Body of pancreas (tissue), 4 donors: ENCODE measurements around the gene SMCO2. TPM values are rescaled to one million over a fixed set of nuclear protein-coding genes. Genes with fewer than 3 reads are reported as not detected.
"Not testable (repeated sequence)": the region's sequence is repeated elsewhere in the genome, so short reads cannot be mapped to it uniquely, and the experiment has no call there.

ENCODE experiments used
- ATAC-seq: fragments of 150-250 bp; one replicate; pipeline ENCODE4 v1.9.1; 2016
- DNase-seq, 4 donors: peaks; one replicate each; pipeline ENCODE4 v3.0.0-alpha.2; 2019
- H3K27ac ChIP-seq, 4 donors: fragments of 200-600 bp; sonication (generic); 1 replicate in 3 of 4; 2 replicates in 1 of 4; pipeline versions ENCODE4 v1.5.1 to v1.6.1; 2016 to 2019; ENCODE audit warnings: mild to moderate bottlenecking in 1 of 4, mixed read lengths in 1 of 4, moderate library complexity in 1 of 4
- H3K27me3 ChIP-seq, 2 donors: fragments of 200-600 bp; sonication (generic); one replicate each; pipeline ENCODE4 v1.6.0; 2016; ENCODE audit warnings: mild to moderate bottlenecking in 1 of 2
- H3K36me3 ChIP-seq, 2 donors: fragments of 200-600 bp; sonication (generic); replicated peaks in 1 of 2; 2 replicates each; pipeline ENCODE4 v1.5.1; 2016; ENCODE audit warnings: low read depth in 2 of 2; ENCODE audit not compliant: insufficient read depth in 1 of 2
- H3K4me1 ChIP-seq: fragments of 200-600 bp; sonication (generic); one replicate; pipeline ENCODE4 v1.6.0; 2016
- H3K4me3 ChIP-seq, 2 donors: fragments of 200-600 bp; sonication (generic); 1 replicate in 1 of 2; 2 replicates in 1 of 2; pipeline ENCODE4 v1.5.1; 2016 to 2019
- H3K9me3 ChIP-seq, 3 donors: fragments of 200-600 bp; sonication (generic); 1 replicate in 2 of 3; 2 replicates in 1 of 3; pipeline ENCODE4 v1.5.1; 2016
- CTCF ChIP-seq, 7 experiments: fragments of 450-650 bp in 4 of 7; fragments of 200-600 bp in 3 of 7; sonication (generic) in 3 of 7; IDR thresholded peaks; one replicate each; pipeline ENCODE4 v1.5.1; 2016 to 2019; ENCODE audit warnings: antibody characterized with exemption in 7 of 7
- POLR2A ChIP-seq, 3 donors: fragments of 450-650 bp; IDR thresholded peaks; one replicate each; pipeline ENCODE4 v1.6.1; 2016; ENCODE audit warnings: antibody characterized with exemption in 3 of 3, mild to moderate bottlenecking in 2 of 3
- WGBS, 2 donors: methylation state at CpG; one replicate each; pipeline ENCODE4 v1.1.5; 2017; 5-methylcytosine and 5-hydroxymethylcytosine counted together
- intact Hi-C: fragments of 100-400 bp; cut with DNase I; formaldehyde crosslinking; loops from one replicate; pipeline ENCODE4 v1.15.1; 2023
- total RNA-seq, 2 donors: library from RNA; depleted of rRNA; stranded (reverse); fragments of >200 nt; gene quantifications; one replicate each; pipeline ENCODE4 v1.1.0, GENCODE V29; 2016

The SMCO2 gene
- total RNA-seq, 2 donors from 2014 or later = not detected

GRCh38 chr12:27539191-27539631, 92.7 kb downstream of the SMCO2 start:
- ATAC-seq (no peak), DNase-seq (no peak)
- H3K36me3 ChIP-seq = no peaks in the 10 kb centered on the region
- peaks cover 42% of the 10 kb centered on the region for H3K4me1 ChIP-seq
- no peaks in the 10 kb centered on the region for H3K9me3 ChIP-seq
- H3K27me3 ChIP-seq = no peaks in the 10 kb centered on the region
- peak overlapping the region in 2 of 4 donors; percentile 22 to 42 for H3K27ac ChIP-seq
- TF ChIP-seq CTCF (IDR thresholded peaks at IDR 0.05) = no peak
- TF ChIP-seq POLR2A (IDR thresholded peaks at IDR 0.05) = no peak
- intact Hi-C loops = no loop called here
- H3K4me3 ChIP-seq = no peak overlapping the region
- 13 to 25% methylated on average over 4 of the region's 4 CpGs for whole genome bisulfite sequencing, 2 donors

GRCh38 chr12:27541031-27541719, 94.6 kb downstream of the SMCO2 start:
- TF ChIP-seq CTCF (IDR thresholded peaks at IDR 0.05) (no peak), POLR2A (IDR thresholded peaks at IDR 0.05) (no peak)
- no peak overlapping the region for H3K4me3 ChIP-seq
- peak in 3 of 4 donors; percentile 23 to 48 (median 25) for DNase-seq
- H3K4me1 ChIP-seq = peaks cover 54% of the 10 kb centered on the region
- no peaks in the 10 kb centered on the region for H3K9me3 ChIP-seq
- intact Hi-C loops = no loop called here
- 34 to 47% methylated on average over 8 of the region's 8 CpGs for WGBS, 2 donors
- peak; percentile 72 for ATAC-seq
- H3K27me3 ChIP-seq = no peaks in the 10 kb centered on the region
- H3K27ac ChIP-seq = peak overlapping the region in 2 of 4 donors; percentile 22 to 33
- H3K36me3 ChIP-seq = no peaks in the 10 kb centered on the region

GRCh38 chr12:27542628-27543027, 96.1 kb downstream of the SMCO2 start:
- H3K36me3 ChIP-seq = no peaks in the 10 kb centered on the region
- DNase-seq = no peak
- TF ChIP-seq POLR2A (IDR thresholded peaks at IDR 0.05) (no peak), CTCF (IDR thresholded peaks at IDR 0.05) (no peak)
- no peak for ATAC-seq
- H3K9me3 ChIP-seq = no peaks in the 10 kb centered on the region
- no peaks in the 10 kb centered on the region for H3K27me3 ChIP-seq
- H3K4me1 ChIP-seq = peaks cover 61% of the 10 kb centered on the region
- H3K27ac ChIP-seq = no peak overlapping the region
- no peak overlapping the region for H3K4me3 ChIP-seq
- intact Hi-C loops = no loop called here
- WGBS, 2 donors = 70 to 73% methylated on average over 5 of the region's 5 CpGs

- H3K27me3 ChIP-seq, intact Hi-C loops, H3K9me3 ChIP-seq, DNase-seq, H3K27ac ChIP-seq, H3K4me3 ChIP-seq, ATAC-seq, H3K36me3 ChIP-seq: not testable (repeated sequence)
- peaks cover 67% of the 10 kb centered on the region for H3K4me1 ChIP-seq
- 94 to 100% methylated on average over 1 of the region's 1 CpG for WGBS, 2 donors
These were observed 98.3 kb downstream of the SMCO2 start for GRCh38 chr12:27544858-27545257.

GRCh38 chr12:27545665-27546064, 99.1 kb downstream of the SMCO2 start:
- Histone ChIP-seq H3K4me3 (no peak overlapping the region), H3K4me1 (peaks cover 68% of the 10 kb centered on the region), H3K9me3 (no peaks in the 10 kb centered on the region), H3K27ac (no peak overlapping the region), H3K36me3 (no peaks in the 10 kb centered on the region), H3K27me3 (no peaks in the 10 kb centered on the region)
- intact Hi-C loops = no loop called here
- WGBS, 2 donors = 64 to 65% methylated on average over 9 of the region's 9 CpGs
- TF ChIP-seq CTCF (IDR thresholded peaks at IDR 0.05) (no peak), POLR2A (IDR thresholded peaks at IDR 0.05) (no peak)
- no peak for DNase-seq
- no peak for ATAC-seq
